Eye (tissue), 1 donor: ENCODE data around the gene TTC7B.

Experiments
- DNase-seq: peaks from one replicate; pipeline ENCODE4 v3.0.0-alpha.2; 2015

TTC7B gene

GRCh38 chr14:90553298-90553920, 262.8 kb downstream of the TTC7B start:
- no peak for DNase-seq

- no peak for DNase-seq
These were observed 263.5 kb downstream of the TTC7B start for GRCh38 chr14:90552465-90553297.

GRCh38 chr14:90551733-90552464, 264.3 kb downstream of the TTC7B start:
- DNase-seq = no peak

GRCh38 chr14:90551070-90551704, 265.0 kb downstream of the TTC7B start:
- no peak for DNase-seq

- no peak for DNase-seq
These were observed 266.2 kb downstream of the TTC7B start for GRCh38 chr14:90549794-90550641.

- DNase-seq = no peak
These were observed 267.8 kb downstream of the TTC7B start for GRCh38 chr14:90548455-90548854.

GRCh38 chr14:90547968-90548367, 268.3 kb downstream of the TTC7B start:
- DNase-seq = no peak

- no peak for DNase-seq
These were observed 269.0 kb downstream of the TTC7B start for GRCh38 chr14:90547250-90547649.

- DNase-seq = peak; percentile 37
These were observed 269.5 kb downstream of the TTC7B start for GRCh38 chr14:90546767-90547166.

GRCh38 chr14:90545966-90546751, 270.1 kb downstream of the TTC7B start:
- peak; percentile 76 for DNase-seq

GRCh38 chr14:90545382-90545781, 270.8 kb downstream of the TTC7B start:
- DNase-seq = no peak

- DNase-seq = no peak
These were observed 271.3 kb downstream of the TTC7B start for GRCh38 chr14:90544971-90545370.

GRCh38 chr14:90544566-90544965, 271.7 kb downstream of the TTC7B start:
- DNase-seq = no peak

GRCh38 chr14:90543876-90544275, 272.4 kb downstream of the TTC7B start:
- DNase-seq = no peak

- DNase-seq = no peak
These were observed 275.1 kb downstream of the TTC7B start for GRCh38 chr14:90541076-90541634.

- no peak for DNase-seq
These were observed 275.8 kb downstream of the TTC7B start for GRCh38 chr14:90540437-90540836.

- DNase-seq = no peak
These were observed 276.2 kb downstream of the TTC7B start for GRCh38 chr14:90539996-90540395.

- no peak for DNase-seq
These were observed 276.8 kb downstream of the TTC7B start for GRCh38 chr14:90539496-90539775.

GRCh38 chr14:90538716-90539495, 277.3 kb downstream of the TTC7B start:
- no peak for DNase-seq

- DNase-seq = no peak
These were observed 278.1 kb downstream of the TTC7B start for GRCh38 chr14:90538095-90538494.
